HG02885 (cell line): ENCODE measurements around the gene CSF3R.

ENCODE experiments used
- ATAC-seq: cut with Tn5 transposase; IDR thresholded peaks from one replicate; pipeline ENCODE4 v1.9.1; 2021; ENCODE audit warnings: mild to moderate bottlenecking; ENCODE audit not compliant: unreplicated experiment, poor library complexity

The CSF3R gene

DNA sequence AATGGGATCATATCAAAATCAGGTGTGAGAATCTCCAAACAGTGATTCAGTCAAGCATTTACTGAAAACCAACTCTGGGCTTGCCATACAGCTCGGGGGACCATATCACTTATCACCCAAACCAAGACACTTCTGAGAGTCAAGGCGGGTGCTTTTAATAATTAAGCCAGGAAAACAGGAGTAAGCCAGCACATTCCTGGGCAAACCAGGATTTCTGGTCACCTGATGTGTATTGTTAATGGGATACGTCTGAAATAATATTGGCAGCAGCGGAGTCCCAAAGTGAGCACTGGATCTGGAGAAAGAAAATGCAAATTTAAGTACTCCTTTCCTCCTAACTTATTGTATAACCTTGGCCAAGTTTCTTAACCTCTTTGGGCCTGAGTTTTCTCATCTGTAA, 50.1 kb downstream of the CSF3R start:
- ATAC-seq = no peak

DNA sequence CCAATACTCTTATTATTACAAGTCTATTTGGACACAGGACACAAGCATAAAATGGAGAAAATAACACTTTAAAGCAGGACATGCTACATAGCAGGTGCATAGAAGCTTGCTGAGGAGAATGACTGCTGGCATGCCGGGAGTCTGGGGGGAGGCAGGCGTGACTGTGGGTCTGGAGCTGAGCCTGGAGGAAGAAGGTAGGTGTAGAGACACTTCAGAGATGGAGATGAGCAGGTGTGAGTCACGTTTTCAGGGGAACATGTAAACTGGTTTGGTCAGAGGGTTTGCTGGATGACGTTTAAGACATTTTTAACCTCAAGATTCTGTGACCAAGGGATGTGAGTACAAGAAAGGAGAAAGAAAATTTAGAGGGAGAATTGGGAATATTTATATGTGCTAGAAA, 56.9 kb downstream of the CSF3R start:
- no peak for ATAC-seq

DNA sequence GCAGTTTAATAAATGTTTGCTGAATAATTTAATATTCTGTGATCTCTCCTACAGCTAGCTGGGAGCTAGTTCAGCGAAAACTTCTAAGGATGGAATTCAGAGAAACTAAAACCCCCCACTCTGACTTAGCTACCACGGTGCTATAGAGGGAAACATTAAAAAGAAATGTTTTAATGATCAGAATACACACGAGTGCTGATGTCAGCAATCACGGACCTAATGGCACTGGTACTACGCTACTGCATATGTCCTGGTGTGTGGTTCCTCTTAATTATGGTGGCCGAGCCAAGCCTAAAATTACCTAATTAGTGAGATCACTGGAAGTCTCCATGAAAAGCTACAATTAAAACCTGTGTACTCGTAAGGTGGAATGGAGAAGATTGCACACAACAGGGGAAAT, 61.1 kb downstream of the CSF3R start:
- ATAC-seq = no peak

DNA sequence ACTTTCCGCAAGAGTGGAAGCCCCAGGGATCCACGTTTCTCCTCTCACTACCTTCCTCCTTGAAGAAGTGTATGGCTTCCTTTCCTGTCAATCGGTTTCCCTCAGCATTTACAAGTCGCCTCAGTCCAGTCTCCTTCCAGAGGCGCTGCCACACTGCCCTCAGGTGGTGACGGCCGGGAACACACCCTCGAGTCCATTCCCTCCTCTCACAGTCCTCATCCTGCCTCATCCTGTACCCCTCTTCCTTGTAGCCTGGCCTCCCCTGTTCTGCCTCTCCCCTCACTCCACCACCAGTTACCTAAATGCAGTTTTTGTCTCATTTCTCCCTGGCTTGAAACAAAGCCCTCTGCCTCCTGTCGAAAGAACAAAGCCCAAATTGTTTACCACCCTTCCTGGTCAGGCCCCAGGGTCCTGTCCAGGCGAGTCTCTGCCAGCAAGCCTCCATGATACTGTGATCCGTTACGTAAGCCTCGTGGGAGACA, 61.8 kb downstream of the CSF3R start:
- no peak for ATAC-seq

DNA sequence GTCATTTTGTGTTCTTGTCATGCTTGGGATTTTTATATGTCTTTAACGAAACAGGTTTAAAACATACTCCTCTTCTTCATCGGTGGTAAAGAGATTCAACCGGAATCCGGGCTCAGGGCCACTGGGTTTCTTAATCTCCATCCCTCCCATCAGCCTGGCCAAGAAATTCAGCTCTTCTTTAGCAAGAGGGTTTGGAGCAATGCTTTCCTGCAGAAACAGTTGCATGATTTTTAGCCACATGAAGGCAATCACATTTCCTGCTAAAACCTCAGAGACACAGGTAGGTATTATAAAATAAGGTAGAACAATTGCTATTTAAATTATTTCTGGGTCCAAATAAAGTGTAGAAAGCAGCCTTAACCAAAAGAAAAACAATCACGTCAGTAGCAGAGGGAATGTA, 62.3 kb downstream of the CSF3R start:
- no peak for ATAC-seq

DNA sequence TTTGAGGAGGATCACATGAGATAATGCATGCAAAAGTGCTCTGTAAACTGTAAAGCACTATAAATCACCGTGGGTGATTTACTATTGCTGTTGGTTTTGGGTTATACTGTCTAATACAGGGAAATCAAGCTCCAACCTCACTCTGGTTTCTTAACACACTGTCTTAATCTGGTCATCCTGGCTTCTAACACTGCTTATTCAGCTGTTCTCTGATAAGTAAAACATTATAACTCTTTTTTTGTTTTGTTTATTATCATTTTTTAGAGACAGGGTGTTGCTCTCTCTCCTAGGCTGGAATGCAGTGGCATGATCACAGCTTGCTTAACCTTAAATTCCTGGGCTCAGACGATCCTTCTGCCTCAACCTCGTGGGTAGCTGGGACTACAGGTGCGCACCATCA, 63.1 kb downstream of the CSF3R start:
- no peak for ATAC-seq

DNA sequence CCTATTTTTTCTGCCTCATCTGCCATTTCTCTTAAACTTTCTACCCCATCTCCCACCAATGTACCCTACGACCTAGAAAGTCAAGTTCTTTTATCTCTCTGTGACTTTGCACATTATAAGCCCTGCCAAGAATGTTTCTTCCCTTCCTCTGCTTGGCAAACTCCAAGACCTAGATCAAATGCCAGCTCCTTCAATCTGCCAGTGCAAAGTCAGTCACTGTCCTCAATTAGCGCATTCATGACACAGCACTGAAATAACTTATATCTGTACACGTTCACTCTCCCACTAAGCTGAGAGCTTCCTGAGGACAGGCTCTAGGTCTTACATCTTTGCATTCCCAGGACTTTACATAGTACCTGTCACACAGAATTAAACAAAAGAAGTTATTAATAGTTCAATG, 63.6 kb downstream of the CSF3R start:
- no peak for ATAC-seq

DNA sequence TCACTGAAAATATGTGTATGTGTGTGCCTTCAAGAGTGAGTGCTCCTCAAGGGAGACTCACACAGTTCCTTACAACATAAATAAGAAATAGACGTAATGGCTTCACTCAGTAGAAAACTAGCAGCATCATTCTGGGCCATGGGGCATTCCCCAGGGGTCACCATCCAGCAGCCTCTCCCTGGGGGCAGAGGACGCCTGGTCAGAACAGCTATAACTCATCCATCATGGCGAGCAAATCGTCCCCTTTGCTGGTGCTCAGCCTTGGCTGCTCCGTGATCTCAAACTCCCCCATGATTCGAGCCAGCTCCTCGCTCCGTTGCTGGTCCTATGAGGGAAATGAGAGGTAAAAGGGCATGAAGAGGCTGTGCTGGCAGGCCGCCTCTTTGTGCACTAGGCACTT, 64.8 kb downstream of the CSF3R start:
- no peak for ATAC-seq
